Hepatocyte (in vitro differentiated cells): ENCODE data around the gene ANKRD17.

Experiments used
- EZH2 ChIP-seq: fragments of 200-600 bp; sonication (generic); IDR thresholded peaks from 2 replicates; pipeline ENCODE4 v1.6.1; 2016; ENCODE audit warnings: antibody characterized with exemption, mild to moderate bottlenecking, borderline replicate concordance
- TF ChIP-seq, protein P1 (sequence below): fragments of 200-600 bp; sonication (generic); IDR thresholded peaks from 2 replicates; pipeline ENCODE4 v1.5.1; 2016; ENCODE audit warnings: antibody characterized with exemption, mild to moderate bottlenecking; ENCODE audit not compliant: poor library complexity

DNA sequence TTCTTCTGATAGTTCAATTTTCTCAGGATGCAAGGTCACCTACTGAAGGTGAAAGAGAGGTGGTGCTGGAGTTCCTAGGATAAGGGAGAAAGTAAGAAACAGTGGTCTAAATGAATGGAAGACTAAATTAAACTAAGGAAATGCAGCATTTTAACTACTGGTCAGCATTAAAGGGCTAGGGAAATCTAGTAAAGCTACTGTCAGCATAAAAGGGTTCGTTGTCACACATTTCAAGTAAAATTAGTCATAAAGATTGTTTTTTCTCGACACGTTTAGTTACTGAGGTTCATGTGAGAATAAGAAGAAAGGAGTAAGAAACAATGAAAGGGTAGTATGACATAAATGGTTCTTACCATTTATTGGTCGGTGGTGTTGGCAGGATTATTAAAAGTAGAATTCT is 149.1 kb downstream of the ANKRD17 start:
- TF ChIP-seq, protein P1, sequence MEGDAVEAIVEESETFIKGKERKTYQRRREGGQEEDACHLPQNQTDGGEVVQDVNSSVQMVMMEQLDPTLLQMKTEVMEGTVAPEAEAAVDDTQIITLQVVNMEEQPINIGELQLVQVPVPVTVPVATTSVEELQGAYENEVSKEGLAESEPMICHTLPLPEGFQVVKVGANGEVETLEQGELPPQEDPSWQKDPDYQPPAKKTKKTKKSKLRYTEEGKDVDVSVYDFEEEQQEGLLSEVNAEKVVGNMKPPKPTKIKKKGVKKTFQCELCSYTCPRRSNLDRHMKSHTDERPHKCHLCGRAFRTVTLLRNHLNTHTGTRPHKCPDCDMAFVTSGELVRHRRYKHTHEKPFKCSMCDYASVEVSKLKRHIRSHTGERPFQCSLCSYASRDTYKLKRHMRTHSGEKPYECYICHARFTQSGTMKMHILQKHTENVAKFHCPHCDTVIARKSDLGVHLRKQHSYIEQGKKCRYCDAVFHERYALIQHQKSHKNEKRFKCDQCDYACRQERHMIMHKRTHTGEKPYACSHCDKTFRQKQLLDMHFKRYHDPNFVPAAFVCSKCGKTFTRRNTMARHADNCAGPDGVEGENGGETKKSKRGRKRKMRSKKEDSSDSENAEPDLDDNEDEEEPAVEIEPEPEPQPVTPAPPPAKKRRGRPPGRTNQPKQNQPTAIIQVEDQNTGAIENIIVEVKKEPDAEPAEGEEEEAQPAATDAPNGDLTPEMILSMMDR: no peak
- no peak for TF ChIP-seq EZH2
